Adrenal gland (tissue), 12 donors: ENCODE measurements around the gene DEFB124. TPM values are rescaled to one million over a fixed set of nuclear protein-coding genes. Genes with fewer than 3 reads are reported as not detected.
A peak's percentile ranks its signal among the peaks of the same experiment; 100 is the strongest.

Source experiments
- DNase-seq, 7 donors: peaks; one replicate each; pipeline ENCODE4 v3.0.0-alpha.2; 2019 to 2020
- H3K27ac ChIP-seq, 5 donors: fragments of 200-600 bp; sonication (generic) in 4 of 5; 1 replicate in 3 of 5; 2 replicates in 2 of 5; pipeline versions ENCODE4 v1.5.1 to v1.8.0; 2016 to 2020; ENCODE audit warnings: mild to moderate bottlenecking in 1 of 5
- H3K27me3 ChIP-seq: fragments of 200-600 bp; 2 replicates; pipeline ENCODE4 v1.8.0; 2021
- H3K36me3 ChIP-seq, 2 donors: fragments of 200-600 bp; replicated peaks in 1 of 2; 1 replicate in 1 of 2; 2 replicates in 1 of 2; pipeline versions ENCODE4 v1.5.1 to v1.8.0; 2018 to 2022
- H3K4me1 ChIP-seq, 2 donors: fragments of 200-600 bp; replicated peaks in 1 of 2; 1 replicate in 1 of 2; 2 replicates in 1 of 2; pipeline versions ENCODE4 v1.5.1 to v1.8.0; 2018 to 2021
- H3K4me3 ChIP-seq, 4 donors: fragments of 200-600 bp; sonication (generic) in 3 of 4; one replicate each; pipeline ENCODE4 v1.5.1; 2016 to 2018
- H3K9me3 ChIP-seq, 3 donors: fragments of 200-600 bp; sonication (generic) in 1 of 3; replicated peaks in 1 of 3; 1 replicate in 2 of 3; 2 replicates in 1 of 3; pipeline versions ENCODE4 v1.5.1 to v1.8.0; 2016 to 2021
- POLR2A ChIP-seq, 2 donors: fragments of 450-650 bp; IDR thresholded peaks; one replicate each; pipeline ENCODE4 v1.6.1; 2017; ENCODE audit warnings: antibody characterized with exemption in 2 of 2, mild to moderate bottlenecking in 2 of 2, moderate library complexity in 1 of 2
- WGBS, 4 donors: extraction: QIAGEN DNeasy Blood & Tissue Kit in 2 of 4; methylation state at CpG; one replicate each; pipeline versions ENCODE4 v1.1.5 to v1.1.7; 2013 to 2017; 5-methylcytosine and 5-hydroxymethylcytosine counted together
- intact Hi-C, 2 donors: fragments of 100-400 bp; cut with DNase I; formaldehyde crosslinking; loops; one replicate each; pipeline versions ENCODE4 v1.14.1 to v1.15.0; 2022 to 2023
- polyA plus RNA-seq, 3 donors: library from polyadenylated mRNA; stranded (reverse); fragments of 200-250 nt in 2 of 3; fragments of 350-450 nt in 1 of 3; fragmentation: Illumina TruSeq in 1 of 3; extraction: RNeasy Lipid Tissue Mini Kit (QIAGEN cat#74804) in 1 of 3; gene quantifications; one replicate each; pipeline ENCODE4 v1.2.3, GENCODE V29; 2013 to 2014
- total RNA-seq, 9 donors: library from RNA; depleted of rRNA in 4 of 9; stranded (reverse); fragments of >200 nt in 4 of 9; fragments of 120-200 nt in 1 of 9; fragmentation: NEBNext Ultra II Directional in 1 of 9; extraction: Animal tissue kit (Norgen Biotek cat#: 25700) in 1 of 9; gene quantifications; one replicate each; pipeline versions ENCODE4 v1.1.0 to v1.2.4, GENCODE V29; 2013 to 2023
- TF ChIP-seq, protein P1 (sequence below), 6 experiments: fragments of 450-650 bp in 4 of 6; fragments of 200-600 bp in 2 of 6; sonication (generic) in 1 of 6; IDR thresholded peaks; 1 replicate in 5 of 6; 2 replicates in 1 of 6; pipeline versions ENCODE4 v1.5.1 to v1.8.0; 2016 to 2021; ENCODE audit warnings: antibody characterized with exemption in 6 of 6, mild to moderate bottlenecking in 2 of 6, moderate library complexity in 1 of 6
- donor health status: healthy with polysubstance abuse.
- donor health status: Bipolar disorder and iron deficiency.
- donor health status: DM: yes; HTN: yes; CAD: no.
- donor health status: DM: no; HTN: no; CAD: no.
- donor health status: DM: no; HTN: no; CAD: no.
- donor health status: DM: yes; HTN: yes; CAD: no.

The DEFB124 gene
- total and polyA plus RNA-seq, 12 donors: 0.20 TPM; not detected in 11

- TF ChIP-seq POLR2A (IDR thresholded peaks at IDR 0.05): no peak
- TF ChIP-seq, protein P1, sequence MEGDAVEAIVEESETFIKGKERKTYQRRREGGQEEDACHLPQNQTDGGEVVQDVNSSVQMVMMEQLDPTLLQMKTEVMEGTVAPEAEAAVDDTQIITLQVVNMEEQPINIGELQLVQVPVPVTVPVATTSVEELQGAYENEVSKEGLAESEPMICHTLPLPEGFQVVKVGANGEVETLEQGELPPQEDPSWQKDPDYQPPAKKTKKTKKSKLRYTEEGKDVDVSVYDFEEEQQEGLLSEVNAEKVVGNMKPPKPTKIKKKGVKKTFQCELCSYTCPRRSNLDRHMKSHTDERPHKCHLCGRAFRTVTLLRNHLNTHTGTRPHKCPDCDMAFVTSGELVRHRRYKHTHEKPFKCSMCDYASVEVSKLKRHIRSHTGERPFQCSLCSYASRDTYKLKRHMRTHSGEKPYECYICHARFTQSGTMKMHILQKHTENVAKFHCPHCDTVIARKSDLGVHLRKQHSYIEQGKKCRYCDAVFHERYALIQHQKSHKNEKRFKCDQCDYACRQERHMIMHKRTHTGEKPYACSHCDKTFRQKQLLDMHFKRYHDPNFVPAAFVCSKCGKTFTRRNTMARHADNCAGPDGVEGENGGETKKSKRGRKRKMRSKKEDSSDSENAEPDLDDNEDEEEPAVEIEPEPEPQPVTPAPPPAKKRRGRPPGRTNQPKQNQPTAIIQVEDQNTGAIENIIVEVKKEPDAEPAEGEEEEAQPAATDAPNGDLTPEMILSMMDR (IDR thresholded peaks at IDR 0.05): no peak
- Histone ChIP-seq H3K27ac (peak overlapping the region in 4 of 5 donors; percentile 74 to 93 (median 81)), H3K27me3 (no peaks in the 10 kb centered on the region), H3K4me1 (peaks cover 17 to 41% of the 10 kb centered on the region in 2 donors), H3K4me3 (peak overlapping the region; percentile 37 to 96 (median 88)), H3K9me3 (no peaks in the 10 kb centered on the region), H3K36me3 (no peaks in the 10 kb centered on the region)
- WGBS, 4 donors: 7 to 22% (median 14%) methylated on average over 4 of the region's 4 CpGs
- intact Hi-C loops: no loop called here
- no peak for DNase-seq
These were observed 40.3 kb upstream of the DEFB124 start for GRCh38 chr20:31515072-31515774.

- H3K4me1 ChIP-seq: peaks cover 17 to 35% of the 10 kb centered on the region in 2 donors
- WGBS, 4 donors: 0 to 2% (median 1%) methylated on average over 14 to 86 of the region's 86 CpGs
- peak within 1 kb of the TSS in 4 of 5 donors; percentile 74 to 93 (median 81) for H3K27ac ChIP-seq
These were observed 39.5 kb upstream of the DEFB124 start, which contains the start of gene HM13 for GRCh38 chr20:31514154-31515071. TSS of gene HM13 (plus strand) at chr20:31514442. CDS start at chr20:31514552, 110 bp downstream.

GRCh38 chr20:31508517-31509244 is 33.8 kb upstream of the DEFB124 start:
- DNase-seq: no peak
- intact Hi-C loops: no loop called here
- H3K27me3 ChIP-seq: no peaks in the 10 kb centered on the region
- TF ChIP-seq POLR2A (IDR thresholded peaks at IDR 0.05): no peak
- TF ChIP-seq, protein P1 (IDR thresholded peaks at IDR 0.05): no peak
- H3K9me3 ChIP-seq: no peaks in the 10 kb centered on the region
- WGBS, 4 donors: 79 to 82% (median 80%) methylated on average over 5 of the region's 5 CpGs
- H3K4me3 ChIP-seq: no peak overlapping the region
- H3K27ac ChIP-seq: no peak overlapping the region
- no peaks in the 10 kb centered on the region for H3K36me3 ChIP-seq
- H3K4me1 ChIP-seq: no peaks in the 10 kb centered on the region

More at GRCh38 chr20:31514154-31515071, 39.5 kb upstream of the DEFB124 start, which contains the start of gene HM13:
- H3K27me3 ChIP-seq: no peaks in the 10 kb centered on the region
- H3K4me3 ChIP-seq: peak within 1 kb of the TSS; percentile 37 to 96 (median 88)
- no peaks in the 10 kb centered on the region for H3K9me3 ChIP-seq
- TF ChIP-seq, protein P1 (IDR thresholded peaks at IDR 0.05): peak; percentile 49 to 99 (median 91)
- peak; percentile 74 to 90 for TF ChIP-seq POLR2A (IDR thresholded peaks at IDR 0.05)
- DNase-seq: peak; percentile 90 to 95 (median 92)
- intact Hi-C loops: no loop called here
- H3K36me3 ChIP-seq: no peaks in the 10 kb centered on the region
